Ishikawa (cell line): ENCODE results near the gene RTKN.

Source experiments
- CEBPB ChIP-seq: IDR thresholded peaks from 2 replicates; pipeline ENCODE4 v1.6.1; 2012
- CREB1 ChIP-seq: IDR thresholded peaks from 2 replicates; pipeline ENCODE4 v1.6.1; 2012; ENCODE audit warnings: low read depth
- EGR1 ChIP-seq: IDR thresholded peaks from 2 replicates; pipeline ENCODE4 v1.6.1; 2012
- EP300 ChIP-seq: IDR thresholded peaks from 2 replicates; pipeline ENCODE4 v1.6.1; 2012; ENCODE audit warnings: borderline replicate concordance
- FOXM1 ChIP-seq: IDR thresholded peaks from 2 replicates; pipeline ENCODE4 v1.6.1; 2012; ENCODE audit warnings: low read depth, borderline replicate concordance
- MAX ChIP-seq: IDR thresholded peaks from 2 replicates; pipeline ENCODE4 v1.6.1; 2012
- NFIC ChIP-seq: IDR thresholded peaks from 2 replicates; pipeline ENCODE4 v1.6.1; 2012
- RAD21 ChIP-seq: IDR thresholded peaks from 2 replicates; pipeline ENCODE4 v1.6.1; 2012; ENCODE audit warnings: low read depth
- REST ChIP-seq: IDR thresholded peaks from 2 replicates; pipeline ENCODE4 v1.6.1; 2012; ENCODE audit warnings: low read depth, mild to moderate bottlenecking
- TAF1 ChIP-seq: IDR thresholded peaks from 2 replicates; pipeline ENCODE4 v1.6.1; 2012; ENCODE audit warnings: low read depth, mild to moderate bottlenecking
- TCF12 ChIP-seq: IDR thresholded peaks from 2 replicates; pipeline ENCODE4 v1.6.1; 2012; ENCODE audit warnings: low read depth
- TEAD4 ChIP-seq: IDR thresholded peaks from 2 replicates; pipeline ENCODE4 v1.6.1; 2012
- USF1 ChIP-seq: IDR thresholded peaks from 2 replicates; pipeline ENCODE4 v1.6.1; 2012
- YY1 ChIP-seq: IDR thresholded peaks from 2 replicates; pipeline ENCODE4 v1.6.1; 2012; ENCODE audit warnings: low read depth
- ZBTB7A ChIP-seq: IDR thresholded peaks from 2 replicates; pipeline ENCODE4 v1.6.1; 2012; ENCODE audit warnings: low read depth

Gene RTKN

GRCh38 chr2:74441690-74442482 is at the start of gene RTKN:
TSS of gene RTKN (minus strand) at chr2:74441937. CDS start at chr2:74441816, 121 bp downstream.
- TF ChIP-seq YY1 (no peak), REST (no peak), CREB1 (no peak), EP300 (no peak), TEAD4 (0 out of 2 replicates have a peak, but pooled peaks have one; percentile 8), CEBPB (no peak; the same call in 1 of the 2 replicates), RAD21 (no peak), ZBTB7A (peak; percentile 94), NFIC (no peak), TCF12 (peak; percentile 80), MAX (peak; percentile 79), FOXM1 (no peak), TAF1 (peak; percentile 80), USF1 (no peak), EGR1 (peak; percentile 92)

GRCh38 chr2:74489906-74490305 is 48.2 kb upstream of the RTKN start:
- no peak for TF ChIP-seq RAD21
- no peak for TF ChIP-seq TCF12
- TF ChIP-seq CEBPB = no peak
- TF ChIP-seq YY1 = no peak
- no peak for TF ChIP-seq TEAD4
- no peak for TF ChIP-seq ZBTB7A

GRCh38 chr2:74488643-74489481 is 47.1 kb upstream of the RTKN start:
- TF ChIP-seq TEAD4 (no peak), YY1 (no peak), TAF1 (no peak), ZBTB7A (no peak), FOXM1 (no peak)

- no peak for TF ChIP-seq EP300
- no peak for TF ChIP-seq CEBPB
- TF ChIP-seq REST = no peak
- no peak for TF ChIP-seq TEAD4
- TF ChIP-seq NFIC = no peak
- no peak for TF ChIP-seq ZBTB7A
- no peak for TF ChIP-seq TCF12
- no peak for TF ChIP-seq YY1
- TF ChIP-seq EGR1 = no peak
- TF ChIP-seq USF1 = no peak
- no peak for TF ChIP-seq CREB1
- no peak for TF ChIP-seq FOXM1
- TF ChIP-seq MAX = no peak
- TF ChIP-seq RAD21 = no peak
- TF ChIP-seq TAF1 = no peak
Measured at GRCh38 chr2:74486141-74486540, 44.4 kb upstream of the RTKN start.

GRCh38 chr2:74482801-74483674 is 41.3 kb upstream of the RTKN start, which contains the start of the genes CCDC142 and TTC31:
TSS of gene CCDC142 (minus strand) at chr2:74482998. CDS start at chr2:74482837, 161 bp downstream.
TSS of gene TTC31 (plus strand) at chr2:74483081. CDS start at chr2:74483096, 15 bp downstream.
- peak; percentile 100 for TF ChIP-seq YY1
- no peak for TF ChIP-seq ZBTB7A
- no peak for TF ChIP-seq EP300
- no peak for TF ChIP-seq CEBPB
- no peak for TF ChIP-seq CREB1
- TF ChIP-seq RAD21 = peak; percentile 71
- TF ChIP-seq TCF12 = no peak; the same call in 1 of the 2 replicates
- no peak for TF ChIP-seq REST
- TF ChIP-seq USF1 = 0 out of 2 replicates have a peak, but pooled peaks have one; percentile 29
- TF ChIP-seq NFIC = 0 out of 2 replicates have a peak, but pooled peaks have one; percentile 23
- TF ChIP-seq FOXM1 = no peak
- TF ChIP-seq TAF1 = peak; percentile 78
- peak; percentile 81 for TF ChIP-seq EGR1
- TF ChIP-seq TEAD4 = no peak; the same call in 1 of the 2 replicates
- TF ChIP-seq MAX = peak; percentile 56; the same call in 1 of the 2 replicates
